Measurements from ENCODE around the gene ZNF329.

- TF ChIP-seq FOXP2 (optimal IDR thresholded peaks at IDR 0.05; ENCODE audit: borderline replicate concordance, extremely low read depth, extremely low read length, insufficient read depth) (no peak), SIN3A (IDR thresholded peaks at IDR 0.05; ENCODE audit: borderline replicate concordance, insufficient read depth, low read length) (no peak)
Observed at GRCh38 chr19:58091251-58091995, 59.2 kb downstream of the ZNF329 start.
